ENCODE data around the gene CLEC10A. TPM values are rescaled to one million over a fixed set of nuclear protein-coding genes. Genes with fewer than 3 reads are reported as not detected.
"Not testable (repeated sequence)": the region's sequence is repeated elsewhere in the genome, so short reads cannot be mapped to it uniquely, and the experiment has no call there.

Gene CLEC10A
- total RNA-seq, 1 donor from 2014 or later = not detected

GRCh38 chr17:7060165-7060891 lies 19.7 kb downstream of the CLEC10A start:
- Mint-ChIP-seq H3K27me3 (ENCODE audit: low read depth) (peaks cover 21% of the 10 kb centered on the region), H3K9me3 (no peaks in the 10 kb centered on the region), H3K36me3 (no peaks in the 10 kb centered on the region), H3K27ac (no peak overlapping the region), H3K4me3 (no peak overlapping the region), H3K4me1 (peaks cover 7% of the 10 kb centered on the region)
- DNase-seq (ENCODE audit: low spot score in 2 of 2, unreplicated experiment in 2 of 2) = no peak
- no peak for TF ChIP-seq CTCF (IDR thresholded peaks at IDR 0.05; ENCODE audit: unreplicated experiment)

DNA sequence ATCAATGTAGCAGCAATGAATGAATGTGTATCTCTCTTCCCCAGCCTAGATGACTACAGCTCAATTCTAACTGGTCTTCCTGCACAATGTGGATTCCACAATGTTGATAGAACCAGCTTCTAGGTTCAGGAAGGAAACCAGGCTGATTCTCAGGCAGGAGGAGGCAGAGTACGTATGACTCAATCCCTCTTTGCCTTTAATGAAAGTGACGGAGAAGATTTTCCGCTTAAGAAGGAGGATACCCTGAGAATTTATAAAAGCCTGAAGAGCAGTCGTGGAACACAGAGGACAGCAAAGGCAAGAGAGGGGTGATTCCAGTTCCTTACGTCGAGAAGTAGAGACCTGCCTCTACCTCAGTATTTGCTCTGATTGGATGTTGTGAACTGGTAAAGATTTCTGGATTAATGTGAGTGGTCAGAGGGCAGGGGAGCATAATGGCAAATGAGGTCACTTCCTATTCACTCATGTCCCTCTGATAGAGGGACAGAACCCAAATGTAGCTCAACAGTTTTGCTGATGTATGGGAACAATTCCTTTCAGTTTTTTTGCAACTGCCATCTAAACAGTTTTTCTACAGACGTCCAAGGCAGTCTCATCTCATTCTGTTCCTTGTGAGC lies 21.1 kb downstream of the CLEC10A start:
- TF ChIP-seq CTCF (IDR thresholded peaks at IDR 0.05; ENCODE audit: unreplicated experiment) = no peak
- Mint-ChIP-seq H3K9me3 (no peaks in the 10 kb centered on the region), H3K4me1 (peaks cover 7% of the 10 kb centered on the region), H3K27ac (no peak overlapping the region), H3K4me3 (no peak overlapping the region), H3K36me3 (no peaks in the 10 kb centered on the region), H3K27me3 (ENCODE audit: low read depth) (peaks cover 14% of the 10 kb centered on the region)
- no peak for DNase-seq (ENCODE audit: low spot score in 2 of 2, unreplicated experiment in 2 of 2)

- no peak for DNase-seq (ENCODE audit: low spot score in 2 of 2, unreplicated experiment in 2 of 2)
Measured at GRCh38 chr17:7056386-7056785, 23.7 kb downstream of the CLEC10A start.

GRCh38 chr17:7050583-7050982 lies 29.5 kb downstream of the CLEC10A start:
- not testable (repeated sequence) for H3K4me3 Mint-ChIP-seq; H3K36me3 Mint-ChIP-seq; H3K27ac Mint-ChIP-seq; H3K27me3 Mint-ChIP-seq (ENCODE audit: low read depth); DNase-seq (ENCODE audit: low spot score in 2 of 2, unreplicated experiment in 2 of 2); H3K9me3 Mint-ChIP-seq
- peaks cover 25% of the 10 kb centered on the region for H3K4me1 Mint-ChIP-seq

More at GRCh38 chr17:7056386-7056785, 23.7 kb downstream of the CLEC10A start:
- H3K4me3 Mint-ChIP-seq = no peak overlapping the region
- peaks cover 4% of the 10 kb centered on the region for H3K27me3 Mint-ChIP-seq (ENCODE audit: low read depth)
- H3K27ac Mint-ChIP-seq = no peak overlapping the region
- no peaks in the 10 kb centered on the region for H3K9me3 Mint-ChIP-seq
- H3K4me1 Mint-ChIP-seq = peaks cover 7% of the 10 kb centered on the region
- no peaks in the 10 kb centered on the region for H3K36me3 Mint-ChIP-seq
- TF ChIP-seq CTCF (IDR thresholded peaks at IDR 0.05; ENCODE audit: unreplicated experiment) = no peak

DNA sequence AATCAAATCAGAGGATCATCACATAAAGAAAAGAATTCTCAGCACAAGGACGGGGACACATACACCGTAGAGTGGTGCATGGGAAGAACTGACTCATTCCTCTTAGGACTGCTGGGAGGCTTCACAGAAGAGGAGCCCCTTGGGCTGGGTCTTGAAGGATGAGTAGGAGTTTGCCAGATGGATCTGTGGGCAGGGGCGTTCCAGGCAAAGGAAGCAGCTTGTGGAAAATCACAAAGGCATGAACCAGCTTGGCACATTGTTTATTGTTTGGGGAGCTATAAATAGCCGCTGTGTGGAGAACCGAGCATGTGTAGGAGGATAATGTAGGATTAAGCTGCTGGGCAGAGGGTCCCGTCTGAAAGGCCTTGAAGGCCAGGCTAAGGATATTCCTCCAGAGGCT lies 31.1 kb downstream of the CLEC10A start:
- Mint-ChIP-seq H3K4me3 (no peak overlapping the region), H3K27me3 (ENCODE audit: low read depth) (peaks cover 6% of the 10 kb centered on the region), H3K9me3 (no peaks in the 10 kb centered on the region), H3K36me3 (no peaks in the 10 kb centered on the region), H3K4me1 (peaks cover 31% of the 10 kb centered on the region), H3K27ac (no peak overlapping the region)
- no peak for TF ChIP-seq CTCF (IDR thresholded peaks at IDR 0.05; ENCODE audit: unreplicated experiment)
- DNase-seq (ENCODE audit: low spot score in 2 of 2, unreplicated experiment in 2 of 2) = no peak

DNA sequence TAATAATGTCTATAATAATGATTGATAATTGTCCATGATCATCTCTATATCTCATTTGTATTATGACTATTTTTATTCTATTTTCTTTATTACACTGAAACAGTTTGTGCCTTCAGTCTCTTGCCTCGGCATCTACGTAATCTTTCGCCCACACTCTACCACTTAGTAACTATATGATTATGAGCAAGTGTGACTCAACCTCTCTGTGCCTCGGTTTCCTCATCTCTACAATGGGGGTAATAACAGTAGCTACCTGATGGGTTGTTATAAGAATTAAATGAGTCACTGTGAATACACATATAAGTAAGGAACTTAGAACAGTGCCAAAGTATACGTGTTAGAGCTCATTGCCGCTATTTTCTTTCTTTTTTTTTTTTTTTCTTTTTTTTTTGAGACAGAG lies 32.5 kb downstream of the CLEC10A start:
- no peak overlapping the region for H3K27ac Mint-ChIP-seq
- no peak for TF ChIP-seq CTCF (IDR thresholded peaks at IDR 0.05; ENCODE audit: unreplicated experiment)
- no peak overlapping the region for H3K4me3 Mint-ChIP-seq
- peaks cover 36% of the 10 kb centered on the region for H3K4me1 Mint-ChIP-seq
- H3K36me3 Mint-ChIP-seq = no peaks in the 10 kb centered on the region
- H3K27me3 Mint-ChIP-seq (ENCODE audit: low read depth) = peaks cover 15% of the 10 kb centered on the region
- DNase-seq (ENCODE audit: low spot score in 2 of 2, unreplicated experiment in 2 of 2) = no peak
- H3K9me3 Mint-ChIP-seq = no peaks in the 10 kb centered on the region

- Mint-ChIP-seq H3K27me3 (ENCODE audit: low read depth) (peaks cover 20% of the 10 kb centered on the region), H3K4me1 (peaks cover 41% of the 10 kb centered on the region), H3K4me3 (peak overlapping the region; percentile 65), H3K27ac (peak overlapping the region; percentile 96)
- H3K36me3 Mint-ChIP-seq, H3K9me3 Mint-ChIP-seq: not testable (repeated sequence)
- peak in 1 of 2 experiments; percentile 57 for DNase-seq (ENCODE audit: low spot score in 2 of 2, unreplicated experiment in 2 of 2)
Measured at GRCh38 chr17:7046725-7047397, 33.2 kb downstream of the CLEC10A start.

All from mesothelial cell of epicardium (in vitro differentiated cells).